Caki2 (cell line): ENCODE measurements around the gene DUSP28. TPM values are rescaled to one million over a fixed set of nuclear protein-coding genes. Genes with fewer than 3 reads are reported as not detected.
A peak's percentile ranks its signal among the peaks of the same experiment; 100 is the strongest.
"Not testable (repeated sequence)": the region's sequence is repeated elsewhere in the genome, so short reads cannot be mapped to it uniquely, and the experiment has no call there.

Source experiments
- DNase-seq: peaks from one replicate; pipeline ENCODE4 v3.0.0-alpha.2; 2015; ENCODE audit warnings: low read depth
- in situ Hi-C: cut with HindIII; loops from 2 replicates; pipeline ENCODE4 v1.10.0; 2016; ENCODE audit warnings: low sequenced_read_pairs, low pct_unique_long_range_greater_than_20kb, mixed read lengths
- total RNA-seq: library from RNA; depleted of rRNA; stranded (reverse); fragments of >200 nt; shearing (Covaris generic); gene quantifications from 2 replicates; pipeline ENCODE4 v1.2.3, GENCODE V29; 2014; ENCODE audit warnings: low replicate concordance; rRNA removed

DUSP28 gene
- 8.9 and 10.8 TPM in 2 replicates for total RNA-seq

DNA sequence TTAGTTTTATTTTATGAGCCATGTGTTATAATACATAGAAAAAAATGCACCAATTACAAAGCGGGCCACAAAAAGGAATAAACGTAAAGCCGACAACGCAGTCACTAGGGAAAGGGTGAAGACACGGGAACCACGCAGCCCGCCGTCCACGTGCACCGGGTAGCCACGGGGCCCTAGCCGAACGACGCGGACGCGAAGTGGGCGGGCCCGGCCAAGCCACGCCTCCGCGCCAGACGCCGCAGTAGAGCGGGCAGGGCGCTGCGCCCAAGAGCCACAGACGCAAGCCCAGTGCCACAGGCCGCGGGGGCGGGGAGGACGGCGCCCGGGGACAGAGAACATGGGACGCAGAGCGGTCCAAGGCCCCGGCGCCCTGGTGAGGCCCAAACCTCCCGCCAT lies at the start of gene DUSP28:
Gene DUSP28 (plus strand): TSS at position 274 of the 396 bp plus-strand sequence. CDS start 328 bp downstream, outside the sequence.
- DNase-seq = peak; percentile 73
- in situ Hi-C loops = no loop called here

GRCh38 chr2:240510513-240511210 lies 49.5 kb upstream of the DUSP28 start:
- in situ Hi-C loops = no loop called here
- no peak for DNase-seq

- in situ Hi-C loops = no loop called here
- DNase-seq = no peak
These were observed 48.6 kb upstream of the DUSP28 start for GRCh38 chr2:240511351-240512108.

DNA sequence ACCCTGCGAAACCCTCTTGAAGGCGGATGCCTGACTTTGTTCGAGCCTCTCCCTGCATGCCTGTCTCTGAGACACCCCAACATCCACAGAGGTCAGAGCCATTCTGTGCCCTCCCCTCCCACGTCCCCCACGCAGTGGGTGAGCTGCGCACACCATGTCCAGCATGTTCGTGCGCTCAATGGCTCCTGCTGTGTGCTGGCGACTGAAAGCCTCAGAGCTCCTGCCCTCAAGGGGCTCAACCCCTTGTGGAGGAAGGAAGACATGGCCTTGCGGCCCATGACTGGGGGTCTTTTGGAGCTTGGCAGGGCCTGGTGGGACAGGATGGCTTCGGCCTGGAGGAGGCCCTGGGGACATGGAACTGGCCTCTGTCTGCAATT lies 48.1 kb upstream of the DUSP28 start:
- DNase-seq = no peak
- in situ Hi-C loops = no loop called here

GRCh38 chr2:240512666-240513535 lies 47.3 kb upstream of the DUSP28 start:
- in situ Hi-C loops = no loop called here

GRCh38 chr2:240513549-240514287 lies 46.4 kb upstream of the DUSP28 start:
- no peak for DNase-seq
- in situ Hi-C loops = no loop called here

More at GRCh38 chr2:240512666-240513535, 47.3 kb upstream of the DUSP28 start:
- no peak for DNase-seq

- in situ Hi-C loops = no loop called here
- DNase-seq = no peak
These were observed 45.5 kb upstream of the DUSP28 start for GRCh38 chr2:240514631-240515030.

- no peak for DNase-seq
- in situ Hi-C loops = no loop called here
These were observed 42.8 kb upstream of the DUSP28 start for GRCh38 chr2:240517342-240517741.

DNA sequence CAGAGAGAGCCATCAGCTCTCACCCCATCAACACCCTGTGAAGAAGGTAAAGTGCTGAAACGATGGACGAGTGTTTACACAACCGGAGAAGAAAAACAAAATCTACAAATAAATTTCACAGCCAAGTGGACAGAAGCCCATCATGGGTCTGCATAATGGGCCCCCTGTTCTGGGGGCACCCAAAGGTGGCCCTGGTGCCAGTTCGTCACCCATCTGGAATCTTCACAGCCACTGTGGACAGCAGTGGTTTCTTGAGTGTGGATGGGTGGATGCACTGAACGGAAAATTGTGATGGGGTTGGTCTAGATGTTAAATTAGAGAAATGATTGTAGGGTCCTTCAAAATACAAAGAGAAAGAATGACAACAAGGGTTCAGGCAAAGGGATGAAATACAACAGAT lies 41.2 kb upstream of the DUSP28 start:
- DNase-seq = no peak
- in situ Hi-C loops = no loop called here

DNA sequence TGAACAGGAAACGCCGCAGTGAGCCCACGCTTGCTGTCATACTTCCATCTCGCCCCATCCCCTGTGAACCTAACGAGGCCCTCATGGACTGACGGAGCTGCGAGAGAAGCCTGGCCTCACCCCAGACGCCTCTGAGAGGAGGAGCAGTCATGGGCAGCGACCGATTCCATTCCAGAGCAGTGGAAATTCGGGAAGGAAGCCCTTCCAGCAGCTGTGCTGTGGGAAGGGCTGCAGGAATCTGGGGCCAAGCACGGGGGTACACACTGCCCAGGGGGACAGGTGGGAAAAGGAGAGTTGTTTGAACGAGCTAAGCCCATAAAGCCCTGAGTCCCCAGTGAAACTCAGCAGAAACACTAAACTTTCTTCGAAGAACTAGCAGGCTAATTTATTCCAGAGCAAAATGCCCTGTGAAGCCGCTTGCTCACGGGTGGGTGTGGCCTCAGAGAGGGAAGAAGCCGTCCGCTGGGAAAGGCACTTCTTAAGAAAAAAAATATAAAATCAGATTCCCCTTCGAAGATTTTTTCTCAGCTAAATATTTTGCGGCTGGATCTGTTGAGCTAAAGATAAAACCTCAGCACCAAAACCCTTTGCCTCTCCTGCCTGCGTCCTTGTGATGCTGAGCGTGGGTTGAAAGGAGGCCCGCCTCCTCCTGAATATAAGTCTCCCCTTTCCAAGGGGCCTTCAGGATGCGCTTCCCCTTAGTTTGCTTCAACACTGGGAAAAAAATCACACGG lies 40.6 kb upstream of the DUSP28 start:
- in situ Hi-C loops = no loop called here
- no peak for DNase-seq

DNA sequence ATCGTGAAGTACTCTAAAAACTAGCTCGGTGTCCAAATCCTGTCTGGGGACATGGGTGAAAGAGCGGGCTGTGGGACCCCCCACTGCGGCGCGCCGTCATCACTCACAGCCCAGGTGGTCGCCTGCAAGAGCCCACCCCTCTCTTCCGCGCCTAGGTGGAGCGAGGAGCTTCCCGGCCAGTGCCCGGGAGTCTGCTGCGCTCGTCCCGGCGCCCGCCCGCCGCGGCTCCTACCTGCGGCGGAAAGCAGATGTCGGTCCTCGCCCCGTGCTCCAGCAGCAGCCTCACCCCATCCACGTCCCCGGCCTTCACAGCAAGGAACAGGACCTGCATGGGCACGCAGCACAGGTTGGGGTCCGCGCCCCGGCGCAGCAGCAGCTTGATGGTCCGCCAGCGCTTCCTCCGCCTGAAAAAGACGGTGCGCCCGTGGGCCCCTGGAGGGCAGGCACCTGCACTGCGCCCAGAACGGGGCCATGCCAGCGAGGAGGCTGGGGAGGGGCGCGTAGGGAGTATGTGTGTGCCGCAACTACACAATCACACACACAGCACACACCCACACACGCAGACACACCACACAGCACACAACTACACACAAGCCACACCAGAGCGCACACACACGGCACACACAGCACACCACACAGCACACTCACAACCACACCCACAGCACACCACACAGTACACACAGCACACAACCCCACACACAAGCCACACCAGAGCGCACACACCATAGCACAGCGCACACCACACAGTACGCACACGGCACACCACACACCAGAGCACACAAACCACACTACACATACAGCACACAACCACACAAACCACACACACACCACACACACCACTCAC lies 39.8 kb upstream of the DUSP28 start:
- in situ Hi-C loops = no loop called here
- no peak for DNase-seq

DNA sequence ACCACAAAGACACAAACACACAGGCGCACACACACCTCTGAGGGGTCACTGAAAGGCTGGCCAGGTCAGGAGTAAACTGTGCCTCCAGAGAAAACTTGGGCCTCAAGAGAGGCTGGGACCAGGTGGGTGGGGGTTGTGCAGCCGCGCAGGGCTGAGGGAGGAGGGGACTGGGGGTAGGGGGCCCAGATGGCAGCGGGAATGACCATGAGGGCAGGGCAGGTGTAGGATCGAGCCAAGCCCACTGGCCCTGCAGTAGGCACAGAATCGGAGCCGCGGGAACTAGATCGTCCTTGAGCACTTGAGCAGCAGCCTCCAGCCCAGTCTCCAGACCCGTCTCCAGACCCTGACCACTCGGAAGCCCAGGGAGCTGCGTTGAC lies 39.2 kb upstream of the DUSP28 start:
- in situ Hi-C loops = no loop called here
- no peak for DNase-seq

DNA sequence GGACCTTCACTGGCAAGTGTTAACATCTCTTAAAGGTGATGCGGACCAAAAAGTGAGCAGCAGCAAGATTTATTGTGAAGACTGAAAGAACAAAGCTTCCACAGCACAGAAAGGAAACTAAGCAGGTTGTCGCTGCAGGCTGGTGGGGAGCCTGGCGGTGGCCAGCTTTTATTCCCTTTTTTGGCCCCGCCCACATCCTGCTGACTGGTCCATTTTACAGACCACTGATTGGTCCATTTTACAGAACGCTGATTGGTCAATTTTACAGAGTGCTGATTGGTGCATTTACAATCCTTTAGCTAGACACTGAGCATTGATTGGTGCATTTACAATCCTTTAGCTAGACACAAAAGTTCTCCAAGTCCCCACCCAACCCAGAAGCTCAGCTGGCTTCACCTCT lies 38.3 kb upstream of the DUSP28 start:
- in situ Hi-C loops, DNase-seq: not testable (repeated sequence)

GRCh38 chr2:240522406-240522805 lies 37.8 kb upstream of the DUSP28 start:
- DNase-seq = no peak
- in situ Hi-C loops = no loop called here

DNA sequence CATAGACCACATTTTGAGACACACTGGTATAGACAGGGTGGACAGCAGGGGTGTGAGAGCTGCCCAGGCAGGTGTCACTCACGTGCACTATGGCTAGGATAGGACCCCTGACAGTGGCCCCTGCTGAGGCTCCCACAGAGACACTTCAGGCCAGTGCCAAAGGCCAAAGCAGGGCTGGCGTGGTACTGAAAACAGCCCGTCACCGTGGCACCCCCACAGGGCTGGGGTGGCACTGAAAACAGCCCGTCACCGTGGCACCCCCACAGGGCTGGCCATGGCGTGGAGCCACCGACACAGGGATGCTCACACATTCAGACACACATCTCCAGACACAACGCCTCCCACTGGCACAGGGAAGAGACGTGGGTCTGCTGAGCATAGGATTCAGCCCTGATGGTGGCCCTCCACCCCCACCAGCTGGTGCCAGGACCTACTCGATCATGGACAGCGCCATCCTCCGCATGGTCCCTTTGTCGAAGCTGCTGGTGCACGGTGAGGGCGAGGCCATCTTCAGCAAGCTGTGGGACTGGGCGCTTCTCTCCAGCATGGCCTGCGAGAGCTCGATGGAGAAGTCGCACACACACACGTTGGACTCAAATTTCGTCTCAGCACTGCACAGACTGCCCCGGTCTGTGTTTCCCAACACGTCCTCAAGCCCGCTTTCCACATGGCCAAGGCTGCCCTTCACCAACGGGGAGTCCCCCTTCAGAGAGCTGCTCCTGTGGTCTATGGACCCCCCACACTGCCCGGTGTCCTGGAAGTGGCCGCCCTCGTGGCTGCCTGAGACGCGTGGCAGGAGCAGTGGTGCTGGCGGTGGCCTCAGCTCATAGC lies 36.5 kb upstream of the DUSP28 start:
- in situ Hi-C loops = no loop called here
- no peak for DNase-seq
